Pancreas (tissue), 10 donors: ENCODE results near the gene PTPRR. TPM values are rescaled to one million over a fixed set of nuclear protein-coding genes. Genes with fewer than 3 reads are reported as not detected.

Experiments
- ATAC-seq, 4 donors: fragments of 200-7000 bp; cut with Tn5 transposase; one replicate each; pipeline versions ENCODE4 v1.8.0 to v1.9.1; 2020; ENCODE audit warnings: mild to moderate bottlenecking in 4 of 4, moderate library complexity in 4 of 4
- DNase-seq, 6 donors: peaks; one replicate each; pipeline ENCODE4 v3.0.0-alpha.2; 2020
- FAIRE-seq: peaks from 2 replicates; lab custom pipeline; 2012; peaks lifted over from hg19 to GRCh38; lab: Jason Lieb, UNC
- H3K27ac ChIP-seq, 4 donors: fragments of 200-600 bp; sonication (generic); 1 replicate in 3 of 4; 2 replicates in 1 of 4; pipeline versions ENCODE4 v1.5.0 to v1.8.0; 2020
- H3K27me3 ChIP-seq, 4 donors: fragments of 200-600 bp; one replicate each; pipeline ENCODE4 v1.8.0; 2021
- H3K36me3 ChIP-seq, 3 donors: fragments of 200-600 bp; sonication (generic) in 1 of 3; one replicate each; pipeline versions ENCODE4 v1.5.0 to v1.8.0; 2020 to 2021
- H3K4me1 ChIP-seq, 3 donors: fragments of 200-600 bp; one replicate each; pipeline ENCODE4 v1.8.0; 2021
- H3K4me3 ChIP-seq, 4 donors: fragments of 200-600 bp; sonication (generic) in 2 of 4; one replicate each; pipeline versions ENCODE4 v1.5.0 to v1.8.0; 2020 to 2021
- H3K9me3 ChIP-seq, 4 donors: fragments of 200-600 bp; one replicate each; pipeline ENCODE4 v1.8.0; 2021
- WGBS, 2 donors: extraction: QIAGEN DNeasy Blood & Tissue Kit; methylation state at CpG; one replicate each; pipeline ENCODE4 v1.1.7; 2013; 5-methylcytosine and 5-hydroxymethylcytosine counted together
- intact Hi-C, 3 donors: fragments of 100-400 bp; cut with DNase I; formaldehyde crosslinking; loops; one replicate each; pipeline versions ENCODE4 v1.11.1 to v1.14.2; 2022
- polyA plus RNA-seq, 2 donors: library from polyadenylated mRNA; stranded (reverse); fragments of 200-250 nt; gene quantifications; one replicate each; pipeline ENCODE4 v1.2.3, GENCODE V29; 2013
- total RNA-seq, 6 donors: library from RNA; stranded (reverse); fragmentation: NEBNext Ultra II Directional in 4 of 6; extraction: Animal tissue kit (Norgen Biotek cat#: 25700) in 4 of 6; gene quantifications; one replicate each; pipeline versions ENCODE4 v1.2.1 to v1.2.4, GENCODE V29; 2021 to 2023
- TF ChIP-seq, protein P1 (sequence below), 4 donors: fragments of 200-600 bp; sonication (generic) in 3 of 4; IDR thresholded peaks; one replicate each; pipeline versions ENCODE4 v1.5.0 to v1.8.0; 2021; ENCODE audit warnings: antibody characterized with exemption in 4 of 4
- donor health status: healthy with polysubstance abuse.
- donor health status: DM: no; HTN: no; CAD: no; lungs with moderate emphysema.
- donor health status: DM: no; HTN: no; CAD: no.
- donor health status: control.
- donor health status: control.
- donor health status: Bipolar disorder and iron deficiency.
- donor health status: DM: yes; HTN: yes; CAD: no.
- donor health status: DM: no; HTN: no; CAD: no.
- donor health status: DM: no; HTN: no; CAD: no.
- donor health status: DM: yes; HTN: yes; CAD: no.

The PTPRR gene
- total and polyA plus RNA-seq, 8 donors: 0.14 to 0.72 (median 0.23) TPM; not detected in 3

DNA sequence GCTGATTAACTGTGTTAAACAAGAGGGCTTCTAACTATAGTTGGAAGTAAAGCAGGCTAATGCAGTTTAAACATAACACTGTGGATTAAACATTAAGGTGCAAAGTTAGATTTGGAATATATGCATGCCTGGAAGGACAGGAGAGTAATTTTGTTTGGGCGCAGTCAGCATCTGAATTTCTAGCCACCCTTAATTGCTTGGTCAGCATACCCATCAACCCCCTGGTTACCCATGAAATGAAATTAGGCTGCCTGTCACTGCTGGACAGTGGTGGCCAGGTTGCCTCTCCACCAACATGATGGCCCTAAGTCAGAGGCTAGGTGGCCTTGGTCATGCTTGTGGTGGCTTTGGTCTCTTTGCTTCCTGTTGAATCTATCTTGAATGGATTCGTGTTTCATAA, 253.3 kb downstream of the PTPRR start:
- no peak overlapping the region for H3K4me3 ChIP-seq
- H3K27me3 ChIP-seq: no peaks in the 10 kb centered on the region
- H3K36me3 ChIP-seq: no peaks in the 10 kb centered on the region
- no peaks in the 10 kb centered on the region for H3K9me3 ChIP-seq
- DNase-seq: no peak
- no peak for FAIRE-seq
- no peak overlapping the region for H3K27ac ChIP-seq
- H3K4me1 ChIP-seq: no peaks in the 10 kb centered on the region
- TF ChIP-seq, protein P1, sequence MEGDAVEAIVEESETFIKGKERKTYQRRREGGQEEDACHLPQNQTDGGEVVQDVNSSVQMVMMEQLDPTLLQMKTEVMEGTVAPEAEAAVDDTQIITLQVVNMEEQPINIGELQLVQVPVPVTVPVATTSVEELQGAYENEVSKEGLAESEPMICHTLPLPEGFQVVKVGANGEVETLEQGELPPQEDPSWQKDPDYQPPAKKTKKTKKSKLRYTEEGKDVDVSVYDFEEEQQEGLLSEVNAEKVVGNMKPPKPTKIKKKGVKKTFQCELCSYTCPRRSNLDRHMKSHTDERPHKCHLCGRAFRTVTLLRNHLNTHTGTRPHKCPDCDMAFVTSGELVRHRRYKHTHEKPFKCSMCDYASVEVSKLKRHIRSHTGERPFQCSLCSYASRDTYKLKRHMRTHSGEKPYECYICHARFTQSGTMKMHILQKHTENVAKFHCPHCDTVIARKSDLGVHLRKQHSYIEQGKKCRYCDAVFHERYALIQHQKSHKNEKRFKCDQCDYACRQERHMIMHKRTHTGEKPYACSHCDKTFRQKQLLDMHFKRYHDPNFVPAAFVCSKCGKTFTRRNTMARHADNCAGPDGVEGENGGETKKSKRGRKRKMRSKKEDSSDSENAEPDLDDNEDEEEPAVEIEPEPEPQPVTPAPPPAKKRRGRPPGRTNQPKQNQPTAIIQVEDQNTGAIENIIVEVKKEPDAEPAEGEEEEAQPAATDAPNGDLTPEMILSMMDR (IDR thresholded peaks at IDR 0.05): no peak
- ATAC-seq: no peak
- intact Hi-C loops: no loop called here
- 70 to 81% methylated on average over 2 of the region's 2 CpGs for WGBS, 2 donors

- Histone ChIP-seq H3K27me3 (no peaks in the 10 kb centered on the region), H3K4me3 (no peak overlapping the region), H3K4me1 (no peaks in the 10 kb centered on the region), H3K27ac (no peak overlapping the region), H3K9me3 (no peaks in the 10 kb centered on the region), H3K36me3 (no peaks in the 10 kb centered on the region)
- WGBS, 2 donors: 91 to 95% methylated on average over 1 of the region's 1 CpG
- peak; percentile 77 for FAIRE-seq
- DNase-seq: no peak
- TF ChIP-seq, protein P1 (IDR thresholded peaks at IDR 0.05): no peak
- no peak for ATAC-seq
- intact Hi-C loops: no loop called here
Measured at GRCh38 chr12:70666364-70666763, 254.2 kb downstream of the PTPRR start.

- intact Hi-C loops: no loop called here
- DNase-seq (no peak), FAIRE-seq (no peak), ATAC-seq (no peak)
- Histone ChIP-seq H3K9me3 (no peaks in the 10 kb centered on the region), H3K4me3 (no peak overlapping the region), H3K27ac (no peak overlapping the region), H3K4me1 (no peaks in the 10 kb centered on the region), H3K36me3 (no peaks in the 10 kb centered on the region), H3K27me3 (no peaks in the 10 kb centered on the region)
- WGBS, 2 donors: 37 to 46% methylated on average over 7 of the region's 7 CpGs
- TF ChIP-seq, protein P1 (IDR thresholded peaks at IDR 0.05): no peak
Measured at GRCh38 chr12:70664465-70664881, 256.1 kb downstream of the PTPRR start.

GRCh38 chr12:70663838-70664237, 256.7 kb downstream of the PTPRR start:
- Histone ChIP-seq H3K36me3 (no peaks in the 10 kb centered on the region), H3K4me3 (no peak overlapping the region), H3K27ac (no peak overlapping the region), H3K9me3 (no peaks in the 10 kb centered on the region), H3K4me1 (no peaks in the 10 kb centered on the region), H3K27me3 (no peaks in the 10 kb centered on the region)
- 93 to 94% methylated on average over 1 of the region's 1 CpG for WGBS, 2 donors
- FAIRE-seq (no peak), DNase-seq (no peak), ATAC-seq (no peak)
- intact Hi-C loops: no loop called here
- TF ChIP-seq, protein P1 (IDR thresholded peaks at IDR 0.05): no peak

DNA sequence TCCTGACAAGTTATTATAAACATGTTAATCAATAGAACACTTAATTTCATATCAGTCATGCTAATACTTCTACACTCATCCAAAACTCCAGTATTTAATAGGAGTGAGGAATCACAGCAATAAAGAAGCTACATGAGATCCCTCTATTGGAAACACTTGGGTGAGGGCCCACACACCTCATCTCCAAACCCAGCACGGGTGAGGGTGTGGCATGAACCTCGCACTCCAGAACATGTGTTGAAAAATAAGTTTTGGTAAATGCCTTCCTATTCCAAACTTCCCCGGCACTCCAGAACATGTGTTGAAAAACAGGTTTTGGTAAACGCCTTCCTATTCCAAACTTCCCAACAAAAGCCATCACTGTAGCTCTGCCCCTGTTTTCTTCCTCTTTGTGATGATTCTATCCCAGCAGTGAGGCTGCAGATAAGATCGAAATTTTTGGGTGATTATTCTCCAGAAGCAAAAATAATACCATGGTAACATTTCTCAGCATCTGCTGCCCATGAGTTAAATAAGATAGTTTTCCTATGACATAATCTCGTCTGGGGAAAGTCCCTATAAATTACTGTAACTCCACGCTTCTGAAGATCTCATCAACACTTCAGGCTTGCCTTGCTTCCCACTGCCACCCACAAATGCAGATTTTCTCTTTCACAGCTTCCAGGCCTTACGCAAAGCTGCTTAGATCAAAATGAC, 258.9 kb downstream of the PTPRR start:
- Histone ChIP-seq H3K36me3 (no peaks in the 10 kb centered on the region), H3K9me3 (no peaks in the 10 kb centered on the region), H3K27ac (no peak overlapping the region), H3K4me3 (no peak overlapping the region), H3K4me1 (no peaks in the 10 kb centered on the region), H3K27me3 (no peaks in the 10 kb centered on the region)
- TF ChIP-seq, protein P1 (IDR thresholded peaks at IDR 0.05): no peak
- 48 to 54% methylated on average over 8 of the region's 8 CpGs for WGBS, 2 donors
- intact Hi-C loops: no loop called here
- peak in 1 of 4 donors; percentile 39 for ATAC-seq
- no peak for DNase-seq
- FAIRE-seq: no peak
